ENCODE data around the gene ZNF30.

- TF ChIP-seq CTCF (IDR thresholded peaks at IDR 0.05; ENCODE audit: low read depth, low read length, missing input control) (no peak), TAF1 (conservative IDR thresholded peaks at IDR 0.05) (no peak)
Observed at GRCh38 chr19:34880034-34880433, 46.7 kb upstream of the ZNF30 start.
